Stomach smooth muscle (tissue), 2 donors: ENCODE results near the gene NDUFA3.

Source experiments
- H3K27ac ChIP-seq: one replicate; pipeline ENCODE4 v1.7.0; 2013; ENCODE audit warnings: mild to moderate bottlenecking, low read length, inconsistent platforms
- H3K27me3 ChIP-seq, 2 donors: one replicate each; pipeline ENCODE4 v1.7.0; 2013; ENCODE audit warnings: low read length in 2 of 2; ENCODE audit not compliant: insufficient read depth in 2 of 2, control insufficient read depth in 1 of 2
- H3K36me3 ChIP-seq, 2 donors: one replicate each; pipeline ENCODE4 v1.7.0; 2013; ENCODE audit warnings: low read length in 2 of 2; ENCODE audit not compliant: control insufficient read depth in 2 of 2, insufficient read depth in 2 of 2
- H3K4me1 ChIP-seq: one replicate; pipeline ENCODE4 v1.7.0; 2013; ENCODE audit warnings: low read length; ENCODE audit not compliant: control insufficient read depth, insufficient read depth
- H3K4me3 ChIP-seq, 2 donors: one replicate each; pipeline ENCODE4 v1.7.0; 2013; ENCODE audit warnings: low read length in 2 of 2
- H3K9ac ChIP-seq, 2 donors: one replicate each; pipeline ENCODE4 v1.7.0; 2013; ENCODE audit warnings: low read length in 2 of 2, mild to moderate bottlenecking in 1 of 2
- H3K9me3 ChIP-seq, 2 donors: one replicate each; pipeline ENCODE4 v1.7.0; 2013; ENCODE audit warnings: low read length in 2 of 2; ENCODE audit not compliant: control insufficient read depth in 2 of 2
- donor health status: healthy.
- donor health status: Pancreatic carcinoma.

NDUFA3 gene

GRCh38 chr19:54154603-54155345 lies 52.1 kb downstream of the NDUFA3 start:
- Histone ChIP-seq H3K27me3 (no peaks in the 10 kb centered on the region), H3K9me3 (no peaks in the 10 kb centered on the region), H3K4me3 (no peak overlapping the region), H3K36me3 (peaks cover 47 to 52% of the 10 kb centered on the region in 2 donors), H3K27ac (no peak overlapping the region), H3K4me1 (peaks cover 22% of the 10 kb centered on the region), H3K9ac (no peak overlapping the region)

- Histone ChIP-seq H3K27ac (no peak overlapping the region), H3K27me3 (no peaks in the 10 kb centered on the region), H3K36me3 (peaks cover 44% of the 10 kb centered on the region in 2 donors), H3K4me3 (no peak overlapping the region), H3K4me1 (peaks cover 30% of the 10 kb centered on the region), H3K9ac (no peak overlapping the region), H3K9me3 (no peaks in the 10 kb centered on the region)
Observed at GRCh38 chr19:54155694-54156093, 53.0 kb downstream of the NDUFA3 start.

- no peaks in the 10 kb centered on the region for H3K27me3 ChIP-seq
- no peak overlapping the region for H3K27ac ChIP-seq
- H3K36me3 ChIP-seq = peaks cover 40 to 44% of the 10 kb centered on the region in 2 donors
- no peak overlapping the region for H3K4me3 ChIP-seq
- H3K4me1 ChIP-seq = peaks cover 34% of the 10 kb centered on the region
- no peak overlapping the region for H3K9ac ChIP-seq
- no peaks in the 10 kb centered on the region for H3K9me3 ChIP-seq
Observed at GRCh38 chr19:54156490-54156889, 53.8 kb downstream of the NDUFA3 start.

GRCh38 chr19:54156953-54157352 lies 54.3 kb downstream of the NDUFA3 start:
- peaks cover 36 to 40% of the 10 kb centered on the region in 2 donors for H3K36me3 ChIP-seq
- H3K9ac ChIP-seq = no peak overlapping the region
- H3K4me3 ChIP-seq = no peak overlapping the region
- peaks cover 37% of the 10 kb centered on the region for H3K4me1 ChIP-seq
- no peak overlapping the region for H3K27ac ChIP-seq
- no peaks in the 10 kb centered on the region for H3K27me3 ChIP-seq
- H3K9me3 ChIP-seq = no peaks in the 10 kb centered on the region
